CD4-positive, alpha-beta T cell treated with Interleukin-6 for 4 hours (primary cell): ENCODE results near the gene SMG6.

Experiments used
- DNase-seq: peaks from one replicate; pipeline ENCODE4 v3.0.0-alpha.2; 2020; ENCODE audit warnings: mixed read lengths

SMG6 gene

GRCh38 chr17:2093349-2093748, 210.2 kb downstream of the SMG6 start:
- DNase-seq: no peak

GRCh38 chr17:2092253-2092652, 211.3 kb downstream of the SMG6 start:
- DNase-seq: no peak

- no peak for DNase-seq
These were observed 212.6 kb downstream of the SMG6 start for GRCh38 chr17:2090804-2091534.

GRCh38 chr17:2090210-2090641, 213.4 kb downstream of the SMG6 start:
- peak; percentile 47 for DNase-seq

- DNase-seq: no peak
These were observed 214.6 kb downstream of the SMG6 start for GRCh38 chr17:2089021-2089422.

- peak; percentile 46 for DNase-seq
These were observed 215.9 kb downstream of the SMG6 start for GRCh38 chr17:2087597-2088211.

- no peak for DNase-seq
These were observed 217.3 kb downstream of the SMG6 start for GRCh38 chr17:2086306-2086705.

- DNase-seq: no peak
These were observed 218.0 kb downstream of the SMG6 start for GRCh38 chr17:2085648-2085949.

GRCh38 chr17:2084766-2085647, 218.6 kb downstream of the SMG6 start:
- DNase-seq: no peak

GRCh38 chr17:2084036-2084765, 219.4 kb downstream of the SMG6 start:
- DNase-seq: no peak

GRCh38 chr17:2083613-2084035, 220.0 kb downstream of the SMG6 start:
- no peak for DNase-seq

- no peak for DNase-seq
These were observed 221.4 kb downstream of the SMG6 start for GRCh38 chr17:2082003-2082781.

GRCh38 chr17:2081564-2081963, 222.0 kb downstream of the SMG6 start:
- DNase-seq: no peak

GRCh38 chr17:2077040-2077439, 226.5 kb downstream of the SMG6 start:
- no peak for DNase-seq

- DNase-seq: no peak
These were observed 227.2 kb downstream of the SMG6 start for GRCh38 chr17:2076087-2076984.

GRCh38 chr17:2075336-2076086, 228.1 kb downstream of the SMG6 start:
- no peak for DNase-seq

- DNase-seq: no peak
These were observed 228.7 kb downstream of the SMG6 start for GRCh38 chr17:2074919-2075318.

- no peak for DNase-seq
These were observed 231.9 kb downstream of the SMG6 start for GRCh38 chr17:2071455-2072281.

- no peak for DNase-seq
These were observed 232.6 kb downstream of the SMG6 start for GRCh38 chr17:2071024-2071385.
